Right lobe of liver (tissue), 6 donors: Measurements from ENCODE around the gene SKIDA1. TPM values are rescaled to one million over a fixed set of nuclear protein-coding genes. Genes with fewer than 3 reads are reported as not detected.

Source experiments
- ATAC-seq, 4 donors: fragments of 200-7000 bp; cut with Tn5 transposase; one replicate each; pipeline ENCODE4 v1.9.1; 2020; ENCODE audit warnings: mild to moderate bottlenecking in 4 of 4, moderate library complexity in 4 of 4
- DNase-seq, 3 donors: peaks; one replicate each; pipeline ENCODE4 v3.0.0-alpha.2; 2020
- H3K27ac ChIP-seq, 3 donors: fragments of 200-600 bp; one replicate each; pipeline ENCODE4 v1.8.0; 2022
- H3K27me3 ChIP-seq, 2 donors: fragments of 200-600 bp; one replicate each; pipeline ENCODE4 v1.8.0; 2022
- H3K36me3 ChIP-seq, 4 donors: fragments of 200-600 bp; sonication (generic) in 1 of 4; one replicate each; pipeline versions ENCODE4 v1.5.1 to v1.8.0; 2017 to 2022; ENCODE audit warnings: control low read depth in 1 of 4
- H3K4me1 ChIP-seq, 4 donors: fragments of 200-600 bp; sonication (generic) in 1 of 4; one replicate each; pipeline versions ENCODE4 v1.5.1 to v1.8.0; 2017 to 2022; ENCODE audit warnings: control low read depth in 1 of 4
- H3K4me3 ChIP-seq, 3 donors: fragments of 200-600 bp; one replicate each; pipeline ENCODE4 v1.8.0; 2022
- H3K9me3 ChIP-seq, 4 donors: fragments of 200-600 bp; sonication (generic) in 1 of 4; one replicate each; pipeline versions ENCODE4 v1.5.1 to v1.8.0; 2017 to 2022; ENCODE audit warnings: control low read depth in 1 of 4
- POLR2A ChIP-seq: fragments of 450-650 bp; IDR thresholded peaks from one replicate; pipeline ENCODE4 v1.6.1; 2017; ENCODE audit warnings: antibody characterized with exemption, mild to moderate bottlenecking
- WGBS: methylation state at CpG from one replicate; pipeline ENCODE4 v1.1.6; 2018; ENCODE audit warnings: low coverage, low lambda C conversion rate; ENCODE audit not compliant: insufficient coverage; ENCODE audit errors: missing lambda C conversion rate; 5-methylcytosine and 5-hydroxymethylcytosine counted together
- intact Hi-C, 2 donors: fragments of 100-400 bp; cut with DNase I; formaldehyde crosslinking; loops; one replicate each; pipeline versions ENCODE4 v1.11.2 to v1.14.1; 2022
- total RNA-seq, 6 experiments: library from RNA; depleted of rRNA in 2 of 6; stranded (reverse); fragments of >200 nt in 2 of 6; fragmentation: NEBNext Ultra II Directional in 3 of 6; extraction: Animal tissue kit (Norgen Biotek cat#: 25700) in 3 of 6; gene quantifications; one replicate each; pipeline versions ENCODE4 v1.1.0 to v1.2.4, GENCODE V29; 2016 to 2023
- TF ChIP-seq, protein P1 (sequence below), 4 donors: fragments of 200-600 bp in 3 of 4; fragments of 450-650 bp in 1 of 4; IDR thresholded peaks; one replicate each; pipeline versions ENCODE4 v1.5.1 to v1.8.0; 2016 to 2022; ENCODE audit warnings: antibody characterized with exemption in 4 of 4, mild to moderate bottlenecking in 2 of 4
- donor health status: DM: no; HTN: yes; CAD: no.
- donor health status: DM: no; HTN: no; CAD: no.
- donor health status: DM: no; HTN: no; CAD: no.
- donor health status: DM: no; HTN: yes; CAD: no.
- donor health status: DM: no; HTN: yes; CAD: no.

Gene SKIDA1
- total RNA-seq, 6 experiments from 2014 or later = 0.31 to 3.9 (median 2.1) TPM

DNA sequence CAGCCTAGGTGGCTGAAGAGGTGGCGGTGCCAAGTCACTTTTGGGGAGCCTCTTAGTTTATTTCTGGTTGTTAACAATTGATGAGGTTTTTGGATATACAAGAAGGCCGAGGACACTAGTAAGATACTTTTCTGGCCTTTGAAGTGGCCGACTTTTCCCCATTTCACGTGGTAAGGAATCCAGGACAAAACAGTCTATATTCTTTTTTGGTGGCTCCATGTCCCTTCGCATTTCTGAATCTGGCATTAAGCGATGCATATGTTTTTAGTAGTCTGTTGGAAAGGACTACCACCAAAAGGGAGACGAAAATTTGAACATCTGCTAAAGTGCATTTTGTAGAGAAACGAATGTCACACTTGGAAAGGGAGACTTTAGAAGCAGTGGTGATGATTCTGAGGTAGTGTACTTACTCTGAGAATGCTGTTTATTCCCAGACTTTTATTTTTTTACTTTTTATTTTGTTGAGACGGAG is 10.0 kb upstream of the SKIDA1 start:
- Histone ChIP-seq H3K27ac (no peak overlapping the region), H3K4me1 (peaks cover 0 to 12% (median 3%) of the 10 kb centered on the region in 4 donors), H3K4me3 (peak overlapping the region; percentile 67 to 71 (median 68)), H3K9me3 (no peaks in the 10 kb centered on the region), H3K36me3 (peaks cover 0 to 43% (median 15%) of the 10 kb centered on the region in 4 donors), H3K27me3 (no peaks in the 10 kb centered on the region)
- intact Hi-C loops = no loop called here
- TF ChIP-seq POLR2A = no peak
- TF ChIP-seq, protein P1, sequence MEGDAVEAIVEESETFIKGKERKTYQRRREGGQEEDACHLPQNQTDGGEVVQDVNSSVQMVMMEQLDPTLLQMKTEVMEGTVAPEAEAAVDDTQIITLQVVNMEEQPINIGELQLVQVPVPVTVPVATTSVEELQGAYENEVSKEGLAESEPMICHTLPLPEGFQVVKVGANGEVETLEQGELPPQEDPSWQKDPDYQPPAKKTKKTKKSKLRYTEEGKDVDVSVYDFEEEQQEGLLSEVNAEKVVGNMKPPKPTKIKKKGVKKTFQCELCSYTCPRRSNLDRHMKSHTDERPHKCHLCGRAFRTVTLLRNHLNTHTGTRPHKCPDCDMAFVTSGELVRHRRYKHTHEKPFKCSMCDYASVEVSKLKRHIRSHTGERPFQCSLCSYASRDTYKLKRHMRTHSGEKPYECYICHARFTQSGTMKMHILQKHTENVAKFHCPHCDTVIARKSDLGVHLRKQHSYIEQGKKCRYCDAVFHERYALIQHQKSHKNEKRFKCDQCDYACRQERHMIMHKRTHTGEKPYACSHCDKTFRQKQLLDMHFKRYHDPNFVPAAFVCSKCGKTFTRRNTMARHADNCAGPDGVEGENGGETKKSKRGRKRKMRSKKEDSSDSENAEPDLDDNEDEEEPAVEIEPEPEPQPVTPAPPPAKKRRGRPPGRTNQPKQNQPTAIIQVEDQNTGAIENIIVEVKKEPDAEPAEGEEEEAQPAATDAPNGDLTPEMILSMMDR (IDR thresholded peaks at IDR 0.05) = no peak
- DNase-seq = no peak
- 37% methylated on average over 9 of the region's 9 CpGs for WGBS
- no peak for ATAC-seq

DNA sequence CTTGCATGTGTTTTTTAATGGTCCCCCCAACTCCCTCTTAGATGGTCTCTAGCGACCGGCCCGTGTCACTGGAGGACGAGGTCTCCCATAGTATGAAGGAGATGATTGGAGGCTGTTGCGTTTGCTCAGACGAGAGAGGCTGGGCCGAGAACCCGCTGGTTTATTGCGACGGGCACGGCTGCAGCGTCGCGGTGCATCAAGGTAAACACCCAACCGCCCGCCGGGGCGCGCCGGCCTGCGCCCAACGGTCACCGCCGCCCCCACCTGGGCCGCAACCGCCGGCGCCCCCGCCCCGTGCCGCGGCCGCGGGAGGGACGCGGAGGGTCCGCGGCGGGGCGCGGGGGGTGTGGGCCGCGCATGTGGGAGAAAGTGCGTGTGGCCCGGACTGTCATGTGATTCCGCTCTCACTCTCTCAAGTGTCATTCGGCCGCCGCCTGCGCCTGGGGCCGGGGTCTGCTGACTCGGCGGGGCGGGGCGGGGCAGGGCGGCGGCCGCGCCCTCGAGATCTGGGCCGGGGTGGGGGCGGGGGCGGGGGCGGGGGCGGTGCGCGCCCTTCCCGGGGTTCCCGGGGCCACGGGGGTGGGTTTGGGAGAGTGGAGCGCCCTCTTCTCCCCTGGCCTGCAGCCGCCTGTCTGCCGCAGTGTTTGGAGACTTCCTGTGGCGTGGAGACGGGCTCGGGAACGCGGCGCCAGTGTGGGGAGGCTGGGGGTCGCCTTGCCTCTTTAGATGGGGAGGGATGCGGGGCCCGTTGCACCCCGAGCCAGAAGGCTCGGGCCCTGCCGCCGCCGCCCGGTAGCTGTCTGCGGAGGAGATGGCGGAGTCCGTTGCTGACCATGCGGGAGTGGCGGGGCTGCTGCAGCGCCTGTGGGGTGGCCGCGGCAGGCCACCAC is 9.4 kb upstream of the SKIDA1 start:
- intact Hi-C loops = no loop called here
- 20% methylated on average over 1 of the region's 96 CpGs for WGBS
- peak; percentile 69 to 76 (median 72) for DNase-seq

GRCh38 chr10:21534280-21534586 is 8.8 kb upstream of the SKIDA1 start:
- intact Hi-C loops = no loop called here
- no peaks in the 10 kb centered on the region for H3K9me3 ChIP-seq
- H3K27ac ChIP-seq = peak overlapping the region; percentile 66 to 91 (median 70)
- peaks cover 0 to 12% (median 3%) of the 10 kb centered on the region in 4 donors for H3K4me1 ChIP-seq
- TF ChIP-seq, protein P1 (IDR thresholded peaks at IDR 0.05) = no peak
- TF ChIP-seq POLR2A = no peak
- H3K36me3 ChIP-seq = peaks cover 0 to 30% (median 9%) of the 10 kb centered on the region in 4 donors
- peak overlapping the region; percentile 67 to 71 (median 68) for H3K4me3 ChIP-seq
- no peaks in the 10 kb centered on the region for H3K27me3 ChIP-seq
- DNase-seq (no peak), ATAC-seq (no peak)
- 0% methylated on average over 3 of the region's 26 CpGs for WGBS

More for the DNA sequence above, 9.4 kb upstream of the SKIDA1 start:
- TF ChIP-seq, protein P1 (IDR thresholded peaks at IDR 0.05) = peak in 1 of 4 donors; percentile 10
- no peak for TF ChIP-seq POLR2A
- Histone ChIP-seq H3K36me3 (peaks cover 0 to 36% (median 13%) of the 10 kb centered on the region in 4 donors), H3K27ac (peak overlapping the region; percentile 66 to 91 (median 70)), H3K4me1 (peaks cover 0 to 12% (median 3%) of the 10 kb centered on the region in 4 donors), H3K9me3 (no peaks in the 10 kb centered on the region), H3K27me3 (no peaks in the 10 kb centered on the region), H3K4me3 (peak overlapping the region; percentile 67 to 71 (median 68))
- peak; percentile 20 to 38 (median 30) for ATAC-seq

GRCh38 chr10:21533467-21534279 is 8.2 kb upstream of the SKIDA1 start, which contains the start of gene MLLT10:
Gene MLLT10, plus strand, starts transcription at chr10:21534232. Its CDS starts 413 bp downstream, at chr10:21534645.
- Histone ChIP-seq H3K4me3 (peak within 1 kb of the TSS; percentile 67 to 71 (median 68)), H3K27ac (peak within 1 kb of the TSS; percentile 66 to 91 (median 78)), H3K9me3 (no peaks in the 10 kb centered on the region), H3K27me3 (no peaks in the 10 kb centered on the region), H3K36me3 (peaks cover 0 to 24% (median 7%) of the 10 kb centered on the region in 4 donors), H3K4me1 (peaks cover 0 to 12% (median 3%) of the 10 kb centered on the region in 4 donors)
- peak; percentile 97 to 98 (median 97) for DNase-seq
- peak; percentile 84 for TF ChIP-seq POLR2A
- TF ChIP-seq, protein P1 (IDR thresholded peaks at IDR 0.05) = peak in 3 of 4 donors; percentile 2 to 33 (median 8)
- peak; percentile 89 to 97 (median 90) for ATAC-seq
- WGBS = 0% methylated on average over 18 of the region's 74 CpGs
- intact Hi-C loops = no loop called here
